Fibroblast of lung (primary cell): ENCODE data around the gene CAMKV.

ENCODE experiments used
- EZH2 ChIP-seq: IDR thresholded peaks from 2 replicates; pipeline ENCODE4 v1.5.1; 2012; ENCODE audit warnings: low read length, control low read depth, mild to moderate bottlenecking; ENCODE audit errors: missing control alignments
- TF ChIP-seq, protein P1 (sequence below), 2 donors: IDR thresholded peaks in 1 of 2; conservative IDR thresholded peaks in 1 of 2; 1 replicate in 1 of 2; 2 replicates in 1 of 2; pipeline ENCODE4 v1.5.1; 2011 to 2012; ENCODE audit warnings: low read length in 2 of 2, control low read depth in 1 of 2, inconsistent platforms in 1 of 2, low read depth in 1 of 2, mild to moderate bottlenecking in 1 of 2

DNA sequence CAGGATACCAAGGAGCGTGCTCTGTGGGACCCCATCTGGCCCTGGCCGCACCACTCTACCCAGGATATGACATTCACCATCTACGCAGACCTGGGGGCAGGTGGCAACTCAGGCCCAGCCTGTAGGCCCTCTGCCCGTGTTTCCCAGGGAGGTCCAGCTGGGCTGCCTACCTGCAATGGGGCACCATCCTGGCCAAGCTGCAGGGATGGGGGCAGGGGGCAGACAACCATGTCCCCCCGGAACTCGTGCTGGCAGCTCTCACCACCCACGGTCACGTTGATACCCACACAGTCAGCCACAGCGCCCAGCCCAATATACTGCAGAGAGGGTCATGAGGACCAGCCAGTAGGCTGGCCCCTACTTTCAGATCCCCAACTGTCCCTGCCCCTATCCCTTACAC is 26.1 kb upstream of the CAMKV start:
- TF ChIP-seq, protein P1, sequence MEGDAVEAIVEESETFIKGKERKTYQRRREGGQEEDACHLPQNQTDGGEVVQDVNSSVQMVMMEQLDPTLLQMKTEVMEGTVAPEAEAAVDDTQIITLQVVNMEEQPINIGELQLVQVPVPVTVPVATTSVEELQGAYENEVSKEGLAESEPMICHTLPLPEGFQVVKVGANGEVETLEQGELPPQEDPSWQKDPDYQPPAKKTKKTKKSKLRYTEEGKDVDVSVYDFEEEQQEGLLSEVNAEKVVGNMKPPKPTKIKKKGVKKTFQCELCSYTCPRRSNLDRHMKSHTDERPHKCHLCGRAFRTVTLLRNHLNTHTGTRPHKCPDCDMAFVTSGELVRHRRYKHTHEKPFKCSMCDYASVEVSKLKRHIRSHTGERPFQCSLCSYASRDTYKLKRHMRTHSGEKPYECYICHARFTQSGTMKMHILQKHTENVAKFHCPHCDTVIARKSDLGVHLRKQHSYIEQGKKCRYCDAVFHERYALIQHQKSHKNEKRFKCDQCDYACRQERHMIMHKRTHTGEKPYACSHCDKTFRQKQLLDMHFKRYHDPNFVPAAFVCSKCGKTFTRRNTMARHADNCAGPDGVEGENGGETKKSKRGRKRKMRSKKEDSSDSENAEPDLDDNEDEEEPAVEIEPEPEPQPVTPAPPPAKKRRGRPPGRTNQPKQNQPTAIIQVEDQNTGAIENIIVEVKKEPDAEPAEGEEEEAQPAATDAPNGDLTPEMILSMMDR (conservative IDR thresholded peaks at IDR 0.05 in 1 of 2, IDR thresholded peaks at IDR 0.05 in 1 of 2; ENCODE audit: low read depth in 1 of 2, low read length in 2 of 2), result no peak
- no peak for TF ChIP-seq EZH2
